ENCODE results near the gene SLIT1. TPM values are rescaled to one million over a fixed set of nuclear protein-coding genes. Genes with fewer than 3 reads are reported as not detected.

SLIT1 gene
- total and polyA plus RNA-seq, 2 of the 8 experiments (the other 6 are each of a cell fraction or from before 2014, with no cell fraction given) = 0.70 to 0.88 TPM

DNA sequence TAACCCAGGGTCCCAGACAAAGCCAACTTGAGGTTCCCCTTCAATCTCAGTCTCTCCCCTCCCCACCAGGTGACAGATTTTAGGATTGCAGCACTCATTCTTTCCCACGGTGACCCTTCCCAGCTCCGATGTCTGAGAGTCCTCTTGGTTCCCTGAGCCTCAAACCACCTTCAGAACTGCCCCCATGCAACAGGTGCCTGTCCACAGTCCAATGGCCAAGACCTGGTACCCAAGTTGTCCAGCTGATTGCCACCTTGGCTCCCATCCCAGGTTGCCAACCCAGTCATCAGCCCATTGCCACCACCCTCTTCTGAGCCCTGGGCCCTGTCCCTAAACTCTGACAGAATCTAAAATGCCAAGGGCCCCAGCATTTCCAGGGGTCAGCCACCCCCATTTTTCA lies 53.5 kb downstream of the SLIT1 start:
- Histone ChIP-seq H3K56ac (replicated peaks; ENCODE audit: insufficient read length, low read depth, low read length) (no peak overlapping the region), H2BK12ac (ENCODE audit: low read depth, low read length) (no peak overlapping the region), H3K4me3 (ENCODE audit: extremely low read depth in 1 of 4, insufficient read depth in 2 of 4, low read depth in 3 of 4, low read length in 4 of 4) (no peak overlapping the region), H2BK5ac (ENCODE audit: low read depth, low read length) (no peak overlapping the region), H2AFZ (ENCODE audit: low read length) (no peak overlapping the region), H3K36me3 (ENCODE audit: control insufficient read depth in 2 of 4, insufficient read depth in 4 of 4, low read length in 3 of 4) (no peaks in the 10 kb centered on the region), H2AK5ac (ENCODE audit: low read depth, low read length) (no peak overlapping the region), H3K9me3 (ENCODE audit: insufficient read depth in 2 of 2, low read depth in 1 of 2, low read length in 1 of 2) (no peaks in the 10 kb centered on the region), H3K23me2 (ENCODE audit: low read depth, low read length) (no peaks in the 10 kb centered on the region), H3K18ac (ENCODE audit: extremely low read depth, low read length) (no peak overlapping the region), H2BK120ac (replicated peaks; ENCODE audit: low read depth, low read length) (no peak overlapping the region), H3K27me3 (replicated peaks in 1 of 4; ENCODE audit: control insufficient read depth in 3 of 4, extremely low read depth in 1 of 4, insufficient read depth in 3 of 4, low read length in 3 of 4) (no peaks in the 10 kb centered on the region), H3K9ac (replicated peaks in 1 of 4; ENCODE audit: extremely low read depth in 1 of 4, low read depth in 3 of 4, low read length in 3 of 4) (no peak overlapping the region), H3K27ac (ENCODE audit: low read depth, low read length) (no peak overlapping the region), H3K4ac (replicated peaks; ENCODE audit: insufficient read length, low read depth, low read length) (no peak overlapping the region), H4K8ac (ENCODE audit: extremely low read depth, insufficient read depth, low read length) (no peak overlapping the region; the same call in 1 of the 2 replicates), H2BK15ac (ENCODE audit: low read length) (no peak overlapping the region), H2BK20ac (ENCODE audit: low read length) (no peak overlapping the region), H4K91ac (replicated peaks; ENCODE audit: insufficient read length, low read length) (no peak overlapping the region), H3K4me1 (replicated peaks in 1 of 4; ENCODE audit: control insufficient read depth in 3 of 4, insufficient read depth in 4 of 4, low read length in 3 of 4) (peaks cover 0 to 3% (median 1%) of the 10 kb centered on the region in 4 experiments; a peak in 2 of 7 replicates), H3K4me2 (ENCODE audit: insufficient read depth in 1 of 2, low read depth in 2 of 2, low read length in 2 of 2) (no peak overlapping the region), H3K23ac (ENCODE audit: insufficient read length) (no peak overlapping the region), H3K79me2 (ENCODE audit: control insufficient read depth in 1 of 2, insufficient read depth in 2 of 2, low read length in 2 of 2) (no peaks in the 10 kb centered on the region), H4K20me1 (replicated peaks in 1 of 2; ENCODE audit: control insufficient read depth in 1 of 2, insufficient read depth in 2 of 2, low read length in 2 of 2) (no peaks in the 10 kb centered on the region), H3K14ac (ENCODE audit: insufficient read length) (no peak overlapping the region), H3K79me1 (ENCODE audit: low read depth, low read length) (no peaks in the 10 kb centered on the region), H4K5ac (ENCODE audit: insufficient read length, low read depth, low read length) (no peak overlapping the region)
- 83% methylated on average over 2 of the region's 2 CpGs; no CpG with 5 or more reads in 1 of the 2 experiments for WGBS, 2 experiments (ENCODE audit: extremely low coverage in 1 of 2, insufficient coverage in 1 of 2, insufficient read length in 1 of 2, insufficient replicate concordance in 2 of 2, low coverage in 1 of 2, low lambda C conversion rate in 2 of 2, missing lambda C conversion rate in 1 of 2)
- DNase-seq (ENCODE audit: low read depth in 1 of 2, low spot score in 2 of 2) (no peak), FAIRE-seq (no peak)
- no peak for TF ChIP-seq POLR2AphosphoS5 (IDR thresholded peaks at IDR 0.05; ENCODE audit: low read depth, low read length)
- TF ChIP-seq, protein P1, sequence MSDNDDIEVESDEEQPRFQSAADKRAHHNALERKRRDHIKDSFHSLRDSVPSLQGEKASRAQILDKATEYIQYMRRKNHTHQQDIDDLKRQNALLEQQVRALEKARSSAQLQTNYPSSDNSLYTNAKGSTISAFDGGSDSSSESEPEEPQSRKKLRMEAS (IDR thresholded peaks at IDR 0.05) = no peak
- TF ChIP-seq TBP (IDR thresholded peaks at IDR 0.05; ENCODE audit: low read depth, low read length) = no peak
- no peak for TF ChIP-seq CHD2 (IDR thresholded peaks at IDR 0.05; ENCODE audit: low read length)
- TF ChIP-seq, protein P2, sequence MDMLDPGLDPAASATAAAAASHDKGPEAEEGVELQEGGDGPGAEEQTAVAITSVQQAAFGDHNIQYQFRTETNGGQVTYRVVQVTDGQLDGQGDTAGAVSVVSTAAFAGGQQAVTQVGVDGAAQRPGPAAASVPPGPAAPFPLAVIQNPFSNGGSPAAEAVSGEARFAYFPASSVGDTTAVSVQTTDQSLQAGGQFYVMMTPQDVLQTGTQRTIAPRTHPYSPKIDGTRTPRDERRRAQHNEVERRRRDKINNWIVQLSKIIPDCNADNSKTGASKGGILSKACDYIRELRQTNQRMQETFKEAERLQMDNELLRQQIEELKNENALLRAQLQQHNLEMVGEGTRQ (IDR thresholded peaks at IDR 0.05; ENCODE audit: low read length) = no peak
- TF ChIP-seq BRCA1 (IDR thresholded peaks at IDR 0.05; ENCODE audit: low read depth, low read length) = no peak
- TF ChIP-seq POU5F1 (IDR thresholded peaks at IDR 0.05; ENCODE audit: low read depth, low read length) = no peak
- TF ChIP-seq TAF7 (optimal IDR thresholded peaks at IDR 0.05; ENCODE audit: borderline replicate concordance, low read depth, low read length) = no peak
- TF ChIP-seq NRF1 (IDR thresholded peaks at IDR 0.05; ENCODE audit: low read depth, low read length) = no peak
- CTCF ChIA-PET (ENCODE audit: partially characterized antibody) = interaction anchor here (1.1 to 43.6 kb wide), 8 partner anchors 11 to 79 kb away, joined by 3 to 759 read pairs (median 8); no protein-coding TSS in a partner anchor
- POLR2A ChIA-PET (ENCODE audit: partially characterized antibody) = no interaction called here

Data from H1 (cell line).